Measurements from ENCODE around the gene SAMD14. TPM values are rescaled to one million over a fixed set of nuclear protein-coding genes. Genes with fewer than 3 reads are reported as not detected.

SAMD14 gene
- total RNA-seq (1 to 10 TPM in 5 of 7 donors, under 1 TPM in 2; 0.36 to 4.9 (median 1.7) TPM), polyA plus RNA-seq (1 to 10 TPM in 1 of 2 donors, under 1 TPM in 1; 0.77 to 2.2 TPM)
- long read RNA-seq, donor 1, result 0 reads
- long read RNA-seq, donor 2, partial matches to known transcripts, result 0 of 1 reads
- long read RNA-seq, donor 2, other reads (novel, unspliced or antisense), result 0 of 1 reads
- long read RNA-seq, donor 3, full-length matches to known transcripts, result 1 of 2 reads
- long read RNA-seq, donor 3, partial matches to known transcripts, result 1 of 2 reads
- long read RNA-seq, donor 3, other reads (novel, unspliced or antisense), result 0 of 2 reads

- H3K27me3 ChIP-seq, result no peaks in the 10 kb centered on the region
- no peaks in the 10 kb centered on the region for H3K36me3 ChIP-seq
- DNase-seq, result no peak
- TF ChIP-seq EP300 (IDR thresholded peaks at IDR 0.05), result no peak
- TF ChIP-seq CTCF (IDR thresholded peaks at IDR 0.05), result no peak
- TF ChIP-seq POLR2A (IDR thresholded peaks at IDR 0.05), result no peak
- peak within 1 kb of the TSS; percentile 32 for H3K4me3 ChIP-seq
- peaks cover 6% of the 10 kb centered on the region for H3K4me1 ChIP-seq (ENCODE audit: insufficient read depth)
- no peaks in the 10 kb centered on the region for H3K9me3 ChIP-seq
- intact Hi-C loops (cut with DNase I), result no loop called here
- 2 to 4% (median 2%) methylated on average over 36 to 84 of the region's 84 CpGs for WGBS, 3 donors
- peak within 1 kb of the TSS in 1 of 2 donors; percentile 33 for H3K27ac ChIP-seq
Observed at GRCh38 chr17:50129728-50130558, at the start of gene SAMD14. SAMD14 (minus strand) TSS chr17:50130160; CDS start chr17:50124959, 5,201 bp downstream.

GRCh38 chr17:50177983-50178834 lies 48.2 kb upstream of the SAMD14 start:
- Histone ChIP-seq H3K27ac (peak overlapping the region in 1 of 2 donors; percentile 81), H3K4me3 (no peak overlapping the region), H3K36me3 (no peaks in the 10 kb centered on the region), H3K4me1 (ENCODE audit: insufficient read depth) (peaks cover 26% of the 10 kb centered on the region), H3K9me3 (no peaks in the 10 kb centered on the region), H3K27me3 (no peaks in the 10 kb centered on the region)
- peak; percentile 73 to 87 (median 82) for DNase-seq
- TF ChIP-seq CTCF (IDR thresholded peaks at IDR 0.05) (peak in 2 of 3 donors; percentile 19 to 24), EP300 (IDR thresholded peaks at IDR 0.05) (no peak), POLR2A (IDR thresholded peaks at IDR 0.05) (no peak)
- intact Hi-C loops (cut with DNase I), result loop anchor here in 1 of 4 donors (10.0 kb wide), 1 partner anchor 97 kb away; the partner anchor contains the start of gene TMEM92
- 2 to 7% (median 4%) methylated on average over 21 to 22 of the region's 22 CpGs for WGBS, 3 donors

- Histone ChIP-seq H3K27me3 (no peaks in the 10 kb centered on the region), H3K9me3 (no peaks in the 10 kb centered on the region), H3K4me1 (ENCODE audit: insufficient read depth) (peaks cover 27% of the 10 kb centered on the region), H3K36me3 (no peaks in the 10 kb centered on the region), H3K4me3 (no peak overlapping the region), H3K27ac (peak overlapping the region in 1 of 2 donors; percentile 81)
- 79 to 82% (median 81%) methylated on average over 10 of the region's 10 CpGs for WGBS, 3 donors
- intact Hi-C loops (cut with DNase I), result loop anchor here in 1 of 4 donors (10.0 kb wide), 1 partner anchor 97 kb away; the partner anchor contains the start of gene TMEM92
- DNase-seq, result no peak
- TF ChIP-seq POLR2A (IDR thresholded peaks at IDR 0.05) (no peak), CTCF (IDR thresholded peaks at IDR 0.05) (no peak), EP300 (IDR thresholded peaks at IDR 0.05) (no peak)
Observed at GRCh38 chr17:50177476-50177875, 47.5 kb upstream of the SAMD14 start.

Data from ovary (tissue), 10 donors.